ENCODE data around the gene NIPSNAP2.

DNA sequence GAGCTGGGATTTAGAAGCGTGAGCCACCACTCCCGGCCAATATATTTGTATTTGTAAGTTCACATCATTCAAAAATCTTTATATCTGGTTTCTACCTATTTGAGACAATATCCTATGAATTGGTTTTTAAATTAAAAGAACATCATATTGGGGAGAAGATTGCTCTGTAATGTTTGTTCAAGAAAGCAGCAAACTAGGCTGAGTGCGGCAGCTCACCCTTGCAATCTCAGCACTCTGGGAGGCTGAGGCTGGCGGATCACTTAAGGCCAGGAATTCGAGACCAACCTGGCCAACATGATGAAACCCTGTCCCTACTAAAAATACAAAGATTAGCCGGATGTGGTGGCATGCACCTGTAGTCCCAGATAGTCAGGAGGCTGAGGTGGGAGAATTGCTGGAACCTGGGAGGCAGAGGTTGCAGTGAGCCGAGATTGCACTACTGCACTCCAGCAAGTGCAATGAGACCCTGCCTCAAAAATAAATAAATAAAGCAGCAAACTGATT is 9.4 kb downstream of the NIPSNAP2 start:
- no peak for TF ChIP-seq ZNF274 (IDR thresholded peaks at IDR 0.05; ENCODE audit: low read depth, low read length)
- no peak for TF ChIP-seq YY1 (IDR thresholded peaks at IDR 0.05; ENCODE audit: insufficient read depth, insufficient read length)

All from NT2/D1 (cell line).